H9 (cell line): ENCODE measurements around the gene B3GALT4. TPM values are rescaled to one million over a fixed set of nuclear protein-coding genes. Genes with fewer than 3 reads are reported as not detected.
"Not testable (repeated sequence)": the region's sequence is repeated elsewhere in the genome, so short reads cannot be mapped to it uniquely, and the experiment has no call there.

ENCODE experiments used
- DNase-seq: peaks from one replicate; pipeline ENCODE4 v3.0.0-alpha.2; 2017
- H2AFZ ChIP-seq: one replicate; pipeline ENCODE4 v1.6.1; 2013; ENCODE audit warnings: mild to moderate bottlenecking, low read length, control low read depth, moderate library complexity
- H2AK5ac ChIP-seq: 2 replicates; pipeline ENCODE4 v1.6.1; 2013; ENCODE audit warnings: low read length, control low read depth, mixed read lengths; ENCODE audit not compliant: insufficient read length
- H2BK120ac ChIP-seq: one replicate; pipeline ENCODE4 v1.6.1; 2013; ENCODE audit warnings: low read depth, mild to moderate bottlenecking, low read length, control low read depth, inconsistent platforms; ENCODE audit not compliant: poor library complexity, severe bottlenecking
- H2BK12ac ChIP-seq: 2 replicates; pipeline ENCODE4 v1.6.1; 2013; ENCODE audit warnings: low read length, control low read depth, mixed read lengths, low read depth; ENCODE audit not compliant: insufficient read length
- H2BK15ac ChIP-seq: 2 replicates; pipeline ENCODE4 v1.6.1; 2013; ENCODE audit warnings: low read depth, low read length, control low read depth
- H2BK20ac ChIP-seq: one replicate; pipeline ENCODE4 v1.6.1; 2013; ENCODE audit warnings: low read depth, mild to moderate bottlenecking, low read length, control low read depth, inconsistent platforms; ENCODE audit not compliant: poor library complexity, severe bottlenecking
- H2BK5ac ChIP-seq: 2 replicates; pipeline ENCODE4 v1.6.1; 2013; ENCODE audit warnings: low read length, control low read depth, mixed read lengths; ENCODE audit not compliant: insufficient read length
- H3K14ac ChIP-seq: 2 replicates; pipeline ENCODE4 v1.6.1; 2013; ENCODE audit warnings: low read length, control low read depth; ENCODE audit not compliant: insufficient read depth
- H3K18ac ChIP-seq: 2 replicates; pipeline ENCODE4 v1.6.1; 2013; ENCODE audit warnings: low read depth, mild to moderate bottlenecking, mixed read lengths, low read length, control low read depth; ENCODE audit not compliant: insufficient read length
- H3K23ac ChIP-seq: 2 replicates; pipeline ENCODE4 v1.6.1; 2013; ENCODE audit warnings: low read length, control low read depth, mixed read lengths, low read depth; ENCODE audit not compliant: insufficient read length
- H3K23me2 ChIP-seq: 2 replicates; pipeline ENCODE4 v1.6.1; 2013; ENCODE audit warnings: low read depth, mild to moderate bottlenecking, mixed read lengths, low read length, control low read depth; ENCODE audit not compliant: insufficient read length, poor library complexity, severe bottlenecking
- H3K27ac ChIP-seq: 2 replicates; pipeline ENCODE4 v1.5.1; 2013; ENCODE audit warnings: low read length, control low read depth, mixed read lengths, low read depth; ENCODE audit not compliant: insufficient read length
- H3K27me3 ChIP-seq: 2 replicates; pipeline ENCODE4 v1.6.1; 2013; ENCODE audit warnings: low read length, control low read depth, inconsistent platforms; ENCODE audit not compliant: insufficient read depth
- H3K4ac ChIP-seq: 2 replicates; pipeline ENCODE4 v1.6.1; 2013; ENCODE audit warnings: low read depth, mild to moderate bottlenecking, control low read depth, inconsistent platforms, low read length, moderate library complexity
- H3K4me1 ChIP-seq: 2 replicates; pipeline ENCODE4 v1.6.1; 2013; ENCODE audit warnings: low read length, control low read depth, inconsistent platforms; ENCODE audit not compliant: insufficient read depth
- H3K4me2 ChIP-seq: 2 replicates; pipeline ENCODE4 v1.6.1; 2013; ENCODE audit warnings: low read length, control low read depth, mixed read lengths; ENCODE audit not compliant: insufficient read length, insufficient read depth
- H3K56ac ChIP-seq: 2 replicates; pipeline ENCODE4 v1.6.1; 2013; ENCODE audit warnings: low read depth, mild to moderate bottlenecking, mixed read lengths, low read length, control low read depth; ENCODE audit not compliant: insufficient read length
- H3K79me1 ChIP-seq: 2 replicates; pipeline ENCODE4 v1.6.1; 2013; ENCODE audit warnings: low read depth, mild to moderate bottlenecking, moderate library complexity, low read length, control low read depth, inconsistent platforms; ENCODE audit not compliant: insufficient read depth, poor library complexity, severe bottlenecking
- H3K79me2 ChIP-seq: 2 replicates; pipeline ENCODE4 v1.6.1; 2013; ENCODE audit warnings: low read length, control low read depth, inconsistent platforms; ENCODE audit not compliant: insufficient read depth
- H3K9ac ChIP-seq: 2 replicates; pipeline ENCODE4 v1.6.1; 2013; ENCODE audit warnings: low read length, control low read depth, mixed read lengths; ENCODE audit not compliant: insufficient read length; ENCODE audit errors: extremely low read depth
- H3K9me3 ChIP-seq: one replicate; pipeline ENCODE4 v1.6.1; 2013; ENCODE audit warnings: low read depth, low read length, inconsistent platforms; ENCODE audit not compliant: control insufficient read depth
- H3T11ph ChIP-seq: one replicate; pipeline ENCODE4 v1.6.1; 2013; ENCODE audit warnings: mild to moderate bottlenecking, low read length, control low read depth, inconsistent platforms
- H4K20me1 ChIP-seq: one replicate; pipeline ENCODE4 v1.6.1; 2013; ENCODE audit not compliant: control insufficient read depth, insufficient read length, insufficient read depth
- H4K5ac ChIP-seq: 2 replicates; pipeline ENCODE4 v1.6.1; 2013; ENCODE audit warnings: low read depth, mild to moderate bottlenecking, mixed read lengths, low read length, control low read depth; ENCODE audit not compliant: insufficient read length
- H4K8ac ChIP-seq: replicated peaks from 2 replicates; pipeline ENCODE4 v1.6.1; 2013; ENCODE audit warnings: low read length, control low read depth, mixed read lengths, low read depth; ENCODE audit not compliant: insufficient read length
- H4K91ac ChIP-seq: 2 replicates; pipeline ENCODE4 v1.6.1; 2013; ENCODE audit warnings: low read depth, mild to moderate bottlenecking, moderate library complexity, mixed read lengths, low read length, control low read depth; ENCODE audit not compliant: insufficient read length
- H3K27ac Mint-ChIP-seq, 3 experiments: 2 replicates in 2 of 3; 3 replicates in 1 of 3; pipeline ENCODE4 v1.8.0; 2020 to 2021; ENCODE audit warnings: mixed read lengths in 3 of 3, mild to moderate bottlenecking in 1 of 3, moderate library complexity in 1 of 3
- H3K27me3 Mint-ChIP-seq: 2 replicates; pipeline ENCODE4 v1.8.0; 2021; ENCODE audit warnings: low read depth, mild to moderate bottlenecking, moderate library complexity, mixed read lengths
- H3K36me3 Mint-ChIP-seq, 3 experiments: 2 replicates in 2 of 3; 3 replicates in 1 of 3; pipeline ENCODE4 v1.8.0; 2020 to 2021; ENCODE audit warnings: low read depth in 3 of 3, mixed read lengths in 3 of 3; ENCODE audit not compliant: insufficient read depth in 1 of 3
- H3K4me1 Mint-ChIP-seq, 2 experiments: 2 replicates each; pipeline ENCODE4 v1.8.0; 2020; ENCODE audit warnings: mixed read lengths in 2 of 2
- H3K4me3 Mint-ChIP-seq, 2 experiments: 2 replicates in 1 of 2; 3 replicates in 1 of 2; pipeline ENCODE4 v1.8.0; 2020 to 2021; ENCODE audit warnings: mild to moderate bottlenecking in 2 of 2, mixed read lengths in 2 of 2, moderate library complexity in 1 of 2
- H3K9me3 Mint-ChIP-seq, 2 experiments: 2 replicates in 1 of 2; 3 replicates in 1 of 2; pipeline ENCODE4 v1.8.0; 2020; ENCODE audit warnings: mild to moderate bottlenecking in 2 of 2, mixed read lengths in 2 of 2, moderate library complexity in 1 of 2
- CTCF ChIP-seq: fragments of 200-600 bp; sonication (generic); conservative IDR thresholded peaks from 3 replicates; pipeline ENCODE4 v1.8.0; 2021; ENCODE audit warnings: antibody characterized with exemption, mild to moderate bottlenecking
- WGBS: extraction: QIAGEN DNeasy Blood & Tissue Kit; methylation state at CpG from one replicate; pipeline ENCODE4 v1.1.7; 2013; ENCODE audit warnings: missing lambda C conversion rate, low lambda C conversion rate, mixed read lengths; ENCODE audit not compliant: insufficient read length; ENCODE audit errors: extremely low coverage; 5-methylcytosine and 5-hydroxymethylcytosine counted together
- total RNA-seq: library from RNA; stranded (reverse); gene quantifications from 2 replicates; pipeline ENCODE4 v1.2.1, GENCODE V29; 2021

Gene B3GALT4
- total RNA-seq, 1 experiment from 2014 or later, result 3.2 TPM

- H3K27me3 Mint-ChIP-seq, result no peaks in the 10 kb centered on the region
- no peak overlapping the region for H2BK5ac ChIP-seq
- H3K4me2 ChIP-seq, result no peak overlapping the region
- H3K79me2 ChIP-seq, result no peaks in the 10 kb centered on the region
- no peak overlapping the region for H3K9ac ChIP-seq
- no peak for DNase-seq
- H3K18ac ChIP-seq, result no peak overlapping the region
- no peak overlapping the region for H3K27ac ChIP-seq
- no peak overlapping the region for H2BK120ac ChIP-seq
- no peak overlapping the region for H4K8ac ChIP-seq
- H2AK5ac ChIP-seq, result no peak overlapping the region
- H3K23ac ChIP-seq, result no peak overlapping the region
- no peak overlapping the region for H4K91ac ChIP-seq
- H2BK20ac ChIP-seq, result no peak overlapping the region
- no peak overlapping the region for H3T11ph ChIP-seq
- H3K9me3 ChIP-seq, result no peaks in the 10 kb centered on the region
- H3K56ac ChIP-seq, result no peak overlapping the region
- no peak overlapping the region for H4K5ac ChIP-seq
- TF ChIP-seq CTCF, result no peak
- no peaks in the 10 kb centered on the region for H4K20me1 ChIP-seq
- H3K14ac ChIP-seq, result no peak overlapping the region
- no peak overlapping the region for H3K4ac ChIP-seq
- no peak overlapping the region for H2BK15ac ChIP-seq
- peaks cover 12 to 55% (median 41%) of the 10 kb centered on the region in 3 experiments for H3K36me3 Mint-ChIP-seq
- no peak overlapping the region for H3K4me3 Mint-ChIP-seq
- no peaks in the 10 kb centered on the region for H3K27me3 ChIP-seq
- H2AFZ ChIP-seq, result no peak overlapping the region
- no peak overlapping the region for H3K27ac Mint-ChIP-seq
- no peaks in the 10 kb centered on the region for H3K79me1 ChIP-seq
- H3K23me2 ChIP-seq, result no peaks in the 10 kb centered on the region
- H3K4me1 ChIP-seq, result no peaks in the 10 kb centered on the region
- H3K9me3 Mint-ChIP-seq, result no peaks in the 10 kb centered on the region
- H3K4me1 Mint-ChIP-seq, result 0 out of 4 replicates have a peak, but pooled peaks cover 0 to 3% of the 10 kb centered on the region in 2 experiments
- WGBS, result no CpG with 5 or more reads among the region's 5 CpGs
- H2BK12ac ChIP-seq, result no peak overlapping the region
Observed at GRCh38 chr6:33259032-33259431, 17.9 kb upstream of the B3GALT4 start.

- H3K4me1 Mint-ChIP-seq, H3K9me3 Mint-ChIP-seq, H3K27me3 ChIP-seq, H2BK5ac ChIP-seq, H3T11ph ChIP-seq, H3K79me2 ChIP-seq, H2BK12ac ChIP-seq, H4K5ac ChIP-seq, H3K4ac ChIP-seq, H3K23ac ChIP-seq, H3K14ac ChIP-seq, H3K27me3 Mint-ChIP-seq, H3K18ac ChIP-seq, H4K91ac ChIP-seq, H2BK20ac ChIP-seq, H2AK5ac ChIP-seq, H3K23me2 ChIP-seq, H3K56ac ChIP-seq, H3K4me3 Mint-ChIP-seq, H2AFZ ChIP-seq, H3K27ac ChIP-seq, H4K8ac ChIP-seq, H3K27ac Mint-ChIP-seq, DNase-seq, H4K20me1 ChIP-seq, H3K4me2 ChIP-seq, H3K79me1 ChIP-seq, H3K9me3 ChIP-seq, H3K9ac ChIP-seq, H2BK15ac ChIP-seq, H3K4me1 ChIP-seq, H2BK120ac ChIP-seq: not testable (repeated sequence)
- peaks cover 26 to 72% (median 60%) of the 10 kb centered on the region in 3 experiments for H3K36me3 Mint-ChIP-seq
- WGBS, result no CpG with 5 or more reads among the region's 3 CpGs
Observed at GRCh38 chr6:33262490-33262889, 14.4 kb upstream of the B3GALT4 start.
